GM06990 (cell line): ENCODE data around the gene KANSL3.

Source experiments
- DNase-seq: peaks from one replicate; pipeline ENCODE4 v3.0.0-alpha.2; 2011; ENCODE audit not compliant: insufficient read length; ENCODE audit errors: extremely low read depth
- H3K27me3 ChIP-seq: replicated peaks from 2 replicates; pipeline ENCODE4 v1.6.0; 2011; ENCODE audit warnings: low read length; ENCODE audit not compliant: control insufficient read depth, insufficient read depth
- H3K36me3 ChIP-seq: 2 replicates; pipeline ENCODE4 v1.5.1; 2011; ENCODE audit warnings: low read length; ENCODE audit not compliant: control insufficient read depth, insufficient read depth
- H3K4me3 ChIP-seq: replicated peaks from 2 replicates; pipeline ENCODE4 v1.5.1; 2011; ENCODE audit warnings: low read depth, mild to moderate bottlenecking, control low read depth, low read length
- CTCF ChIP-seq: IDR thresholded peaks from 2 replicates; pipeline ENCODE4 v1.5.1; 2011; ENCODE audit warnings: low read length, control low read depth, mild to moderate bottlenecking, inconsistent platforms; ENCODE audit not compliant: insufficient read depth, poor library complexity, severe bottlenecking

KANSL3 gene

GRCh38 chr2:96596596-96596995 is 41.5 kb downstream of the KANSL3 start:
- H3K4me3 ChIP-seq = no peak overlapping the region
- no peak for TF ChIP-seq CTCF
- peaks cover 20% of the 10 kb centered on the region for H3K36me3 ChIP-seq
- no peaks in the 10 kb centered on the region for H3K27me3 ChIP-seq
- no peak for DNase-seq

- no peaks in the 10 kb centered on the region for H3K27me3 ChIP-seq
- no peak overlapping the region for H3K4me3 ChIP-seq
- DNase-seq = no peak
- peaks cover 17% of the 10 kb centered on the region for H3K36me3 ChIP-seq
- no peak for TF ChIP-seq CTCF
Observed at GRCh38 chr2:96594691-96595152, 43.4 kb downstream of the KANSL3 start.

- Histone ChIP-seq H3K27me3 (no peaks in the 10 kb centered on the region), H3K36me3 (peaks cover 17% of the 10 kb centered on the region), H3K4me3 (no peak overlapping the region)
- TF ChIP-seq CTCF = no peak
- no peak for DNase-seq
Observed at GRCh38 chr2:96594282-96594681, 43.8 kb downstream of the KANSL3 start.

GRCh38 chr2:96591494-96591893 is 46.6 kb downstream of the KANSL3 start:
- Histone ChIP-seq H3K27me3 (no peaks in the 10 kb centered on the region), H3K4me3 (no peak overlapping the region), H3K36me3 (peaks cover 12% of the 10 kb centered on the region)
- DNase-seq = no peak
- no peak for TF ChIP-seq CTCF

- Histone ChIP-seq H3K4me3 (no peak overlapping the region), H3K27me3 (no peaks in the 10 kb centered on the region), H3K36me3 (peaks cover 12% of the 10 kb centered on the region)
- no peak for TF ChIP-seq CTCF
- DNase-seq = no peak
Observed at GRCh38 chr2:96591054-96591453, 47.1 kb downstream of the KANSL3 start.

- no peaks in the 10 kb centered on the region for H3K27me3 ChIP-seq
- no peak for TF ChIP-seq CTCF
- H3K4me3 ChIP-seq = no peak overlapping the region
- DNase-seq = no peak
- peaks cover 1% of the 10 kb centered on the region; the same call in 1 of the 2 replicates for H3K36me3 ChIP-seq
Observed at GRCh38 chr2:96587843-96588242, 50.3 kb downstream of the KANSL3 start.
